ENCODE data around the gene LOXL3.

The LOXL3 gene

DNA sequence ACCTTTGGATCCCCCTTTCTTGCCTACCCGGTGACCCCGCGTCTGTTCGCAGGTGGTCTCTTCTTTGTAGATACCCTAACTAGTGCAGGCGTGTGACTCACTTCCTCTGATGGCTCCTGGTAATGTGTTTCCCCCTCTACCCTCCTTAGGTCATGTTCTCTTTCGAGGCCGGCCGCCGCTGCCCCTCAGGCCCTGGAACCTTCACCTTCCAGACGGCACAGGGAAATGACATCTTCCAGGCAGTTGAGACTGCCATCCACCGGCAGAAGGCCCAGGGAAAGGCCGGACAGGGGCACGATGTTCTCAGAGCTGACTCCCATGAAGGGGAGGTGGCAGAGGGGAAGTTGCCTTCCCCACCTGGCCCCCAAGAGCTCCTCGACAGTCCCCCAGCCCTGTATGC is 2.4 kb upstream of the LOXL3 start:
- H3K27ac ChIP-seq: no peak overlapping the region
- in situ Hi-C loops (cut with HindIII; ENCODE audit: low pct_ligation_motif_present, low sequenced_read_pairs): no loop called here
- peaks cover 6% of the 10 kb centered on the region for H3K36me3 ChIP-seq (replicated peaks)
- no peak overlapping the region for H3K4me3 ChIP-seq (ENCODE audit: low read depth, low read length)
- TF ChIP-seq, protein P1, sequence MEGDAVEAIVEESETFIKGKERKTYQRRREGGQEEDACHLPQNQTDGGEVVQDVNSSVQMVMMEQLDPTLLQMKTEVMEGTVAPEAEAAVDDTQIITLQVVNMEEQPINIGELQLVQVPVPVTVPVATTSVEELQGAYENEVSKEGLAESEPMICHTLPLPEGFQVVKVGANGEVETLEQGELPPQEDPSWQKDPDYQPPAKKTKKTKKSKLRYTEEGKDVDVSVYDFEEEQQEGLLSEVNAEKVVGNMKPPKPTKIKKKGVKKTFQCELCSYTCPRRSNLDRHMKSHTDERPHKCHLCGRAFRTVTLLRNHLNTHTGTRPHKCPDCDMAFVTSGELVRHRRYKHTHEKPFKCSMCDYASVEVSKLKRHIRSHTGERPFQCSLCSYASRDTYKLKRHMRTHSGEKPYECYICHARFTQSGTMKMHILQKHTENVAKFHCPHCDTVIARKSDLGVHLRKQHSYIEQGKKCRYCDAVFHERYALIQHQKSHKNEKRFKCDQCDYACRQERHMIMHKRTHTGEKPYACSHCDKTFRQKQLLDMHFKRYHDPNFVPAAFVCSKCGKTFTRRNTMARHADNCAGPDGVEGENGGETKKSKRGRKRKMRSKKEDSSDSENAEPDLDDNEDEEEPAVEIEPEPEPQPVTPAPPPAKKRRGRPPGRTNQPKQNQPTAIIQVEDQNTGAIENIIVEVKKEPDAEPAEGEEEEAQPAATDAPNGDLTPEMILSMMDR (IDR thresholded peaks at IDR 0.05; ENCODE audit: low read depth, low read length, missing control alignments): no peak
- no peaks in the 10 kb centered on the region for H3K27me3 ChIP-seq (replicated peaks)
- DNase-seq: no peak

DNA sequence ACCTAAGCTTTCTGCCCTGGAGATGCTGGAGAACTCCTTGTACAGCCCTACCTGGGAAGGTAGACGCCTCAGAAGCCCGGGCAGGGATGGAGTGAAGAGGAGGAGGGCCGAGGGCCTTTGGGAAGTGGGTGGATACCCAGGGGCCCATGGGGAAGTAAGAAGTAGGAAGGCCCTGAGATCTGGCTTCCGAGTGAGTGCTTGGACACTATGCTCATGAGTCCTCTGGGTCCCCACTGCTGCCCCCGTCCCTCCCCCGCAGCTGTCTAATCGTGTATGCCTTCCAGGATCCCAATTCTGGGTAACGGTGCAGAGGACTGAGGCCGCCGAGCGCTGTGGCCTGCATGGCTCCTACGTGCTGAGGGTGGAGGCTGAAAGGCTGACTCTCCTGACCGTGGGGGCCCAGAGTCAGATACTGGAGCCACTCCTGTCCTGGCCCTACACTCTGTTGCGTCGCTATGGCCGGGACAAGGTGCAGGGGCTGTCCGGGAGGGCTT is 1.9 kb upstream of the LOXL3 start:
- DNase-seq: no peak
- Histone ChIP-seq H3K27me3 (replicated peaks) (no peaks in the 10 kb centered on the region), H3K27ac (no peak overlapping the region), H3K4me3 (ENCODE audit: low read depth, low read length) (peak overlapping the region; percentile 90), H3K36me3 (replicated peaks) (peaks cover 6% of the 10 kb centered on the region)
- in situ Hi-C loops (cut with HindIII; ENCODE audit: low pct_ligation_motif_present, low sequenced_read_pairs): no loop called here
- TF ChIP-seq, protein P1 (IDR thresholded peaks at IDR 0.05; ENCODE audit: low read depth, low read length, missing control alignments): no peak

DNA sequence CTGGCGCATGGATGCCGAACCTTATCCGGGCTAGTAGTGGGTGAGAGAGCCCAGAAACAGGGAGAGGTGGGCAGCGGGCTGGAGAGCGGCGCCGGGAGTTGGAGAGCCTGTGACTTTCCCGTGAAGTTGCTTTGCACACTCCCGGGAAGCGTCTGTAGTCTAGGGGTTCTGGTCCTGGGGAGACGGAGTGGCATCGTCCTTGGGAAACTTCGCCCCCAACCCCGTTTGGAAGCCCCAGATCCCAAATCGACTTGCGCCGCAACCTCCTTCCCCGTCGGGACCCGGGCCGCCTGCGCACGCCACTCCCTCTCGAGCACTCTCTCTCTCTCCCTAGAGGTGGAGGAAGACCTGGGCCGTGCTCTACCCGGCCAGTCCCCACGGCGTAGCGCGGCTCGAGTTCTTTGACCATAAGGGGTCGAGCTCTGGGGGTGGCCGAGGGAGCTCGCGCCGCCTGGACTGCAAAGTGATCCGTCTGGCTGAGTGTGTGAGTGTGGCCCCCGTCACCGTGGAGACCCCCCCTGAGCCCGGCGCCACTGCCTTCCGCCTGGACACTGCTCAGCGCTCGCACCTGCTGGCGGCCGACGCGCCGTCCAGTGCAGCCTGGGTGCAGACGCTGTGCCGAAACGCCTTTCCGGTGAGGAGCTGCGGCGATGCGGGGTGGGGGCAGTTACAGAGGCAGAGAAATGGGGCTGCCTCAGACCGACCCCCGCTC is 1.2 kb upstream of the LOXL3 start:
- TF ChIP-seq, protein P1 (IDR thresholded peaks at IDR 0.05; ENCODE audit: low read depth, low read length, missing control alignments): peak; percentile 10
- Histone ChIP-seq H3K27ac (peak overlapping the region; percentile 90), H3K36me3 (replicated peaks) (peaks cover 6% of the 10 kb centered on the region), H3K4me3 (ENCODE audit: low read depth, low read length) (peak overlapping the region; percentile 90), H3K27me3 (replicated peaks) (no peaks in the 10 kb centered on the region)
- DNase-seq: peak; percentile 25
- in situ Hi-C loops (cut with HindIII; ENCODE audit: low pct_ligation_motif_present, low sequenced_read_pairs): no loop called here

DNA sequence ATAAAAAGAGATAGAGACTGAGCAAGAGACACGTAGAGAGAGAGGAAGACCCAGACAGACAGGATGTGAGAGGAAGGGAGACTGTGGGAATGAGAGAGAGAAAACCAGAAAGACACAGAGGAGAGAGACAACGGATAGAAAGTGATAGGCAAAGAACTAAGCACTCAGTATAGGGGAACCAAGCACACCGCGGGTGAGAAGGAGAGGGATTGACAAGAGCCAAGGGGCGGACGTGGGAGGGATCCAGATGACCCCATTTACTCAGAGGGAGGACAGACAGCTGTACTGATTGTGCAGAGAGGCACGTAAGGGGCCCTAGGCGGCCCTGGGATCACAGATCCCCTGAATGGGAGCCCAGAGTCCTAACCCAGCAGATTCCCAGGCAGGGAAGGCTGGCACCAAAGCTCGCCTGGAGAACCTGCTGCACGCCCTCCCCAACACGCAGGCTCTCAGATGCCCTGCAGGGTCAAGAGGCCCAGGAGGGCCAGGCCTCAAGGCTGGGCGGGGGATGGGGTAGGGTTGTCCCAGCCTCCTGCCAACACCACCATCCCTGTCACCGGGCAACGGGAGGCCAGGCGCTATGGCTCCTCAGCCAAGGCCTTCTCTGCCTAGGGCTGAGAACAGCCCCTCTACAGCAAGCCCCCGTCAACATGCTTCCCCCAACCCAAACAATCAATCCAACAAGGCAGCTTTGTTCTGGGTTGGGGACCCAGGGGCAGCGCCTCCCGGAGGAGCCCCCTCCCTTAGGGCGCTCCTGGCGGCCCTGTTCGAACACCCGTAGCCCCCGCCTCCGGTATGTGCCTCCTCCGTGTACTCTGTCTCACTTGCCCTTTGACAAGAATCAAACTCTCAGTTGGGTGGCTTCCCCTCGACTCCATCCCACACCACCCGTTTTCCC is 579 bp downstream of the LOXL3 start:
- no peak for DNase-seq
- H3K27me3 ChIP-seq (replicated peaks): no peaks in the 10 kb centered on the region
- peak overlapping the region; percentile 90 for H3K27ac ChIP-seq
- in situ Hi-C loops (cut with HindIII; ENCODE audit: low pct_ligation_motif_present, low sequenced_read_pairs): no loop called here
- TF ChIP-seq, protein P1 (IDR thresholded peaks at IDR 0.05; ENCODE audit: low read depth, low read length, missing control alignments): no peak
- peak overlapping the region; percentile 90 for H3K4me3 ChIP-seq (ENCODE audit: low read depth, low read length)
- peaks cover 6% of the 10 kb centered on the region for H3K36me3 ChIP-seq (replicated peaks)

DNA sequence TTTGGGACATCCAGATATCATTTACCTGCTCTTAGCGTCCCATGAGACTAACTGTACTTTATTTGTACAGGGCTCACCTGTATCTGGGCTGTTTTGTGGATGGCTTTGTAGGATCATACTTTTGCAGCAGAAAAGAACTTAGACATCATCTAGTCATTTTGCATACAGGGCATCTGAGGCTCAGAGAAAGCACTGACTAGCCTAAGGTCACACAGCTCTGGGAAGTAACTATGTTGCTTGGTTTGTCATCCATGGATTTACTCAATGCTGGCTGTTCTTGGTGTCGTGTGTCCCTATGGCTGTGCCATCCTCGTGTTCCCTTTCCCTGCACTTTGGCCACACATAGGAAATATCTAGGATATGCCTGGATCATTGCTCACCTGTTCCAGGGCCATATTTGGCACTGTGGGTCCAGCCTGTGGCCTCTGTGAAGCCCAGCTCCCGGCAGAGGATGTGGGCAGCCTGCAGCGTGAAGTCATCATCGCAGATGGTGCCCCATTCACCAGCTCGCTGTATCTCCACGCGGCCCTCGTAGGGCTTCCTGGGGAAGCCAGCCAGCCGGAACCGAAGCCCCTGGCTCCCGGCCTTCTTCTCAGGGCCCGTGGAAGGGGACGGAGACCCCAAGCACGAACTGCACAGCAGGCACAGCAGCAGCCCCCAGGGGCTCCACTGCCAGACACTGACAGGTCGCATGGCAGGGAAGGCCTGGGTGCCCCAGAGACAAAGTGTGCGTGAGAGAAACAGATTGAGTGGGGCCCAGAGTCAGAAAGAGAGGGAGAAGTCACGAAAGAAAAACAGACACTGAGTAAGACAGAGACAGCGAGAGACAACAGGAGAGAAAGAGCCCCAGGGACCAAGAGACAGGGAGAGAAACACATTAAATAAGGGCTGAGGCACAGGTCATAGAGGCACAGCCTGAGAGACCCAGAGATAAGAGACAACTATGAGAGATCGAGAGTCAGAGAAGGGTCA is 1.5 kb downstream of the LOXL3 start:
- H3K27me3 ChIP-seq (replicated peaks): no peaks in the 10 kb centered on the region
- H3K4me3 ChIP-seq (ENCODE audit: low read depth, low read length): peak overlapping the region; percentile 90
- DNase-seq: no peak
- TF ChIP-seq, protein P1 (IDR thresholded peaks at IDR 0.05; ENCODE audit: low read depth, low read length, missing control alignments): no peak
- H3K27ac ChIP-seq: no peak overlapping the region
- in situ Hi-C loops (cut with HindIII; ENCODE audit: low pct_ligation_motif_present, low sequenced_read_pairs): no loop called here
- H3K36me3 ChIP-seq (replicated peaks): peaks cover 6% of the 10 kb centered on the region

All from brain microvascular endothelial cell (primary cell).